ENCODE data around the gene CYP39A1.

The CYP39A1 gene

GRCh38 chr6:46688117-46688965, 35.7 kb upstream of the CYP39A1 start:
- H3F3A ChIP-seq (ENCODE audit: control insufficient read depth, insufficient read depth): no peaks in the 10 kb centered on the region
- no peaks in the 10 kb centered on the region for H3K79me2 ChIP-seq (ENCODE audit: control insufficient read depth, low read length)
- TF ChIP-seq, protein P1, sequence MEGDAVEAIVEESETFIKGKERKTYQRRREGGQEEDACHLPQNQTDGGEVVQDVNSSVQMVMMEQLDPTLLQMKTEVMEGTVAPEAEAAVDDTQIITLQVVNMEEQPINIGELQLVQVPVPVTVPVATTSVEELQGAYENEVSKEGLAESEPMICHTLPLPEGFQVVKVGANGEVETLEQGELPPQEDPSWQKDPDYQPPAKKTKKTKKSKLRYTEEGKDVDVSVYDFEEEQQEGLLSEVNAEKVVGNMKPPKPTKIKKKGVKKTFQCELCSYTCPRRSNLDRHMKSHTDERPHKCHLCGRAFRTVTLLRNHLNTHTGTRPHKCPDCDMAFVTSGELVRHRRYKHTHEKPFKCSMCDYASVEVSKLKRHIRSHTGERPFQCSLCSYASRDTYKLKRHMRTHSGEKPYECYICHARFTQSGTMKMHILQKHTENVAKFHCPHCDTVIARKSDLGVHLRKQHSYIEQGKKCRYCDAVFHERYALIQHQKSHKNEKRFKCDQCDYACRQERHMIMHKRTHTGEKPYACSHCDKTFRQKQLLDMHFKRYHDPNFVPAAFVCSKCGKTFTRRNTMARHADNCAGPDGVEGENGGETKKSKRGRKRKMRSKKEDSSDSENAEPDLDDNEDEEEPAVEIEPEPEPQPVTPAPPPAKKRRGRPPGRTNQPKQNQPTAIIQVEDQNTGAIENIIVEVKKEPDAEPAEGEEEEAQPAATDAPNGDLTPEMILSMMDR (IDR thresholded peaks at IDR 0.05; ENCODE audit: low read depth, low read length, poor library complexity, severe bottlenecking): no peak
- no peak for TF ChIP-seq EZH2phosphoT487 (IDR thresholded peaks at IDR 0.05; ENCODE audit: borderline replicate concordance, low read length)
- no peaks in the 10 kb centered on the region for H3K36me3 ChIP-seq (ENCODE audit: control insufficient read depth, low read length)
- no peak overlapping the region for H3K27ac ChIP-seq (ENCODE audit: low read depth, low read length)
- no peak overlapping the region for H3K4me2 ChIP-seq (ENCODE audit: low read length)
- no peak overlapping the region for H3K4me3 ChIP-seq (ENCODE audit: low read length)
- no peaks in the 10 kb centered on the region for H4K20me1 ChIP-seq (ENCODE audit: control insufficient read depth, insufficient read depth, low read depth, low read length)
- H3K9me3 ChIP-seq (ENCODE audit: control insufficient read depth, insufficient read depth, low read length): peaks cover 5% of the 10 kb centered on the region; the same call in 1 of the 2 replicates
- no peaks in the 10 kb centered on the region for H3K27me3 ChIP-seq (ENCODE audit: control insufficient read depth, low read length)
- no peaks in the 10 kb centered on the region for H3K4me1 ChIP-seq (ENCODE audit: control insufficient read depth, low read length)
- no peaks in the 10 kb centered on the region for H3K9me2 ChIP-seq (replicated peaks; ENCODE audit: control insufficient read depth, low read length)

DNA sequence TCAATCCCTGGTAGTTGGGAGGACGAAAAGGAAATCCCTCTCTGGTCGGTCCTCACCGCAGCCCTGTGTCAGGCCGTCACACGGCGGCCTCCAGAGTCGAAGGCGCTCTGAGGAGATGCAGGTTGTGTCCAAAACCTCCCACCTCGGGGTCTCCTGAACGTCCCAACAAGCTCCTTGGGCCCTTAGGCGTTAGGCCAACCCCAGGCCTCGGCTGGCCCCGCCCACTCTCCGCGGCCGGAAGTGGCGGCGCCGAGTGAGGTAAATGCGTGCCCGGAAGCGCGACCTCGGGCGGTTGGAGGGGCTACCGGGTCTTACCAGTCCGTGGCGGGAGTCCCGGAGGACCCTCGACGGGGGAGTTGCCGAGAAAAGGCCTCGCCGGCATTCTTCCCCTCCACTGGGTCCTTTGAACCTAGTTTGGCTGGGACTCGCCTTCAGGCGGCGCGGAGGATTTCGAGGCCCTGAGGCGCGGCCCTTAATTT, 35.0 kb upstream of the CYP39A1 start, which contains the start of gene TDRD6:
TSS of gene TDRD6 (plus strand) at position 267 of the 479 bp plus-strand sequence. CDS start 244 bp downstream, outside the sequence.
- peaks cover 5% of the 10 kb centered on the region; the same call in 1 of the 2 replicates for H3K9me3 ChIP-seq (ENCODE audit: control insufficient read depth, insufficient read depth, low read length)
- H3K27ac ChIP-seq (ENCODE audit: low read depth, low read length): no peak within 1 kb of the TSS
- no peaks in the 10 kb centered on the region for H3K36me3 ChIP-seq (ENCODE audit: control insufficient read depth, low read length)
- no peaks in the 10 kb centered on the region for H3K27me3 ChIP-seq (ENCODE audit: control insufficient read depth, low read length)
- H3K9me2 ChIP-seq (replicated peaks; ENCODE audit: control insufficient read depth, low read length): no peaks in the 10 kb centered on the region
- H3F3A ChIP-seq (ENCODE audit: control insufficient read depth, insufficient read depth): no peaks in the 10 kb centered on the region
- no peak within 1 kb of the TSS for H3K4me3 ChIP-seq (ENCODE audit: low read length)
- no peaks in the 10 kb centered on the region for H3K4me1 ChIP-seq (ENCODE audit: control insufficient read depth, low read length)
- TF ChIP-seq, protein P1 (IDR thresholded peaks at IDR 0.05; ENCODE audit: low read depth, low read length, poor library complexity, severe bottlenecking): no peak
- no peak for TF ChIP-seq EZH2phosphoT487 (IDR thresholded peaks at IDR 0.05; ENCODE audit: borderline replicate concordance, low read length)
- H3K79me2 ChIP-seq (ENCODE audit: control insufficient read depth, low read length): no peaks in the 10 kb centered on the region
- H3K4me2 ChIP-seq (ENCODE audit: low read length): no peak within 1 kb of the TSS
- H4K20me1 ChIP-seq (ENCODE audit: control insufficient read depth, insufficient read depth, low read depth, low read length): no peaks in the 10 kb centered on the region

DNA sequence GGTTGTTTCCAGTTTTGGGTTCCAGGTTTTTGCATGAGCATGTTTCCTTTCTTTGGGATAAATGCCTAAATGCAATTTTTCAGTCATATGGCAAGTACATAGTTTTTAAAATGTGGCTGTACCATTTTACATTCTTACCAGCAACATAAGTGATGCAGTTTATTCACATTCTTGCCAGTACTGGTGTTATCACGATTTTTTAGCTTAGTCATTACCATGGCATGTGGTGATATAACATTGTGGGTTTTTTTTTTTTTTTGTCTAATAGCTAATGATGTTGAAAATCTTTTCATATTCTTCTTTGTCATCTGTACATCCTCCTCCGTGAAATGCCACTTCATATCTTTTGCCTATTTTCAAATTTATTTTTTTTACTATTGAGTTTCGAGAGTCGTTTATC, 32.2 kb upstream of the CYP39A1 start:
- H3K36me3 ChIP-seq (ENCODE audit: control insufficient read depth, low read length): no peaks in the 10 kb centered on the region
- H3K9me3 ChIP-seq (ENCODE audit: control insufficient read depth, insufficient read depth, low read length): peaks cover 5% of the 10 kb centered on the region; the same call in 1 of the 2 replicates
- no peaks in the 10 kb centered on the region for H4K20me1 ChIP-seq (ENCODE audit: control insufficient read depth, insufficient read depth, low read depth, low read length)
- H3K27me3 ChIP-seq (ENCODE audit: control insufficient read depth, low read length): no peaks in the 10 kb centered on the region
- H3K9me2 ChIP-seq (replicated peaks; ENCODE audit: control insufficient read depth, low read length): no peaks in the 10 kb centered on the region; the same call in 1 of the 2 replicates
- no peak overlapping the region for H3K4me2 ChIP-seq (ENCODE audit: low read length)
- no peak overlapping the region for H3K27ac ChIP-seq (ENCODE audit: low read depth, low read length)
- H3K79me2 ChIP-seq (ENCODE audit: control insufficient read depth, low read length): no peaks in the 10 kb centered on the region
- no peak overlapping the region for H3K4me3 ChIP-seq (ENCODE audit: low read length)
- no peaks in the 10 kb centered on the region for H3F3A ChIP-seq (ENCODE audit: control insufficient read depth, insufficient read depth)
- TF ChIP-seq EZH2phosphoT487 (IDR thresholded peaks at IDR 0.05; ENCODE audit: borderline replicate concordance, low read length): no peak
- TF ChIP-seq, protein P1 (IDR thresholded peaks at IDR 0.05; ENCODE audit: low read depth, low read length, poor library complexity, severe bottlenecking): no peak
- no peaks in the 10 kb centered on the region for H3K4me1 ChIP-seq (ENCODE audit: control insufficient read depth, low read length)

Data from DOHH2 (cell line).